Embryonic facial prominence (tissue), 1 donor: ENCODE results near the gene CXCL17.
"Not testable (repeated sequence)": the region's sequence is repeated elsewhere in the genome, so short reads cannot be mapped to it uniquely, and the experiment has no call there.

Experiments
- DNase-seq: peaks from one replicate; pipeline ENCODE4 v3.0.0-alpha.2; 2016; ENCODE audit errors: extremely low spot score

The CXCL17 gene

DNA sequence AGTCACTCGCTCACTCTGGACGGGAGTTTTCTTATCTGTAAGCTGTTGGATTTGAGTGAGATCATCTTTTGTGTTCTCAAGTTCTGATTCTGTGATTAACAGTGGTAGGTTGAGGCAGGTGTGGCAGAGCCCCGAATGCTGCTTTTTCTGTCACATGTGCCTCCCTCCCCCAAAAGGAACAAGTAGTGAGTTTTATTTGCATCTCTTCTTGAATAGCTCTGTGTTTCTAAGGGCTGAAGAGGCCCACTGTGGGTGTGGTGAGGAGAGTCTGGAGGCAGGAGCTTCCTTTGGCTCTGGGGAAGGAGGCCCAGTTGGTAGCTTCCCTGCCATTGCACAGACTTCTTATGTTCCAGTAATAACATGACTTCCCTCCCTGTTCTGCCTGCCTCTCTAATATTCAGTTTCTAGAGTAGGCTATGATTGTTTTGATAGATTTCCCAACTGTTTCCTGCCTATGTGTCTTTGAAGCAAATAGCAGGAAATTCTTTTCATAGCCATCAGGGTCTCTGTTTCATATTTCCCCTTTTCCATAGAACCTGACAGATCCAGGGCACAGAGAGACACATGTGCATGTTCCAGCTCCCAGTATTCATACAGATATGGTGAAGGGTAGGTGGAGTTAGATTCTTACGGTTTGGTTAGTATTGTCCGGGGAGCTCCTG, 23.9 kb upstream of the CXCL17 start:
- DNase-seq = no peak

DNA sequence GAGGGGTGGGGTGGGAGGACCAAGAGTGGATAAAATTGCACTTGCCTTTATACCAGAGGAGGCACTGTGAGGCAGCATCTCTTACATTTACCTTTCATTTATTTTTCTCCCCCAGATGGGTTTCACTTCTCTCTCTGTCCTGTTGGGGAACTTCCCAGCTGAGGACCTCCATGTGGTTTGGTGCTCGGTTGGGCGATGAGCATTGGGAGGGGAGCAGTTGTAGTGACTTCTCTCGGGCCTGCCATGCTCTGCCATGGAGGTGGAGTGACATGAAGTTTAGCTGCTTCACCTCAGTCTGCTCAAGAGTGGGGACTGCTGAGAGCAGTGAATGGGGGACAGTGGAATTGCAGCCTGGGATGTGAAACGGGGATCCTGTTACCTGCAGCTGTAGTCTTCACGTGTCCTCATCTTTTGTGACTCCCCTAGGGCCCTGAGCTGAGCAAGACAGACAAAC, 23.1 kb upstream of the CXCL17 start:
- no peak for DNase-seq

DNA sequence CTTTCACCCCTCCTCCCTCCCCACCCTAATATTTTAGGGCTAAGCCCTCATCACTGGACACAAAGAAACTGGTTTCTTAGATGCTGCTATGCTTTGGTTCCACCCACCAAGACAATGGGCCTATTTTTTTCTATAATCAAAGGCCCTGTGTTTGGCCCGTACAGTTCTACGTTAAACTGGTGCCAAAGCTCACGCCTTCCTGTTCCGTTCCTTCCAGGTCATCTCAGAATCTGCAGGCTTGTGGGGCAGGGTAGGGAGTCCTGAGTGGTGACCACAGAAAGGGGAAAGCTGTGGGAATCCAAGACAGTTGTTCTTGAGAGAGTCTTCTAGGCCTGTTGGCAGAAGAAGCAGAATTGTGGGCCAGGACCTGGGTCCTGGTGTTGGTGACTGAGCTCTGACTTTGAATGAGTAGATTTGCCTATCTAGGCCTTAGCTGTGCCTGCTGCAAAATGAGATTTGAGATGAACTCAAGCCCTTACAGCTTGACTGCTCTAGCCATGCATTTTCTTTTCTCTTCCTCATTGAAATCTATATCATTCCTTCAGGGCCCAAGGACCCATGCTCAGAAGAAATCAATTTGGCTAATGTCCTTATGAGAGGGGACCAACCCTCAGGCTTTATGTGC, 19.1 kb upstream of the CXCL17 start:
- no peak for DNase-seq

DNA sequence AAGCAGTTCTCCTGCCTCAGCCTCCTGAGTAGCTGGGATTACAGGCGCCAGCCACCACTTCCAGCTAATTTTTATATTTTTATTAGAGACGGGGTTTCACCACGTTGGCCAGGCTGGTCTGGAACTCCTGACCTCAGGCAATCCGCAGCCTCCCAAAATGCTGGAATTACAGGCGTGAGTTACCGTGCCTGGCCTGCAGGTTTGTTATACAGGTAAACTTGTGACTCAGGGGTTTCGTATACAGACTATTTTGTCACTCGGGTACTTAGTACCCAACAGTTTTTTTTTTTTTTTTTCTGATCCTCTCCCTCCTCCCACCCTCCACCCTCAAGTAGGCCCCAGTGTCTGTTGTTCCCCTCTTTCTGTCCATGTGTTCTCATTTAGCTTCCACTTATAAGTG, 18.5 kb upstream of the CXCL17 start:
- not testable (repeated sequence) for DNase-seq

DNA sequence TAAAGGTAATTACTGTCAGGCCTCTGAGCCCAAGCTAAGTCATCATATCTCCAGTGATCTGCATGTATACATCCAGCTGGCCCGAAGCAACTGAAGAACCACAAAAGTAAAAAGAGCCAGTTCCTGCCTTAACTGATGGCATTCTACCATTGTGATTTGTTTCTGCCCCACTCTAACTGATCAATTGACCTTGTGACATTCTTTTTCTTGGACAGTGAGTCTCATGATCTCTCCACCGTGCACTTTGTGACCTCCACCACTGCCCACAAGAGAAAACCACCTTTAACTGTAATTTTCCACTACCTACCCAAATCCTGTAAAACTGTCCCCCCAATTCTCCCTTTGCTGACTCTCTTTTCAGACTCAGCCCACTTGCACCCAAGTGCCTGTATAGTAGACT, 17.2 kb upstream of the CXCL17 start:
- no peak for DNase-seq

DNA sequence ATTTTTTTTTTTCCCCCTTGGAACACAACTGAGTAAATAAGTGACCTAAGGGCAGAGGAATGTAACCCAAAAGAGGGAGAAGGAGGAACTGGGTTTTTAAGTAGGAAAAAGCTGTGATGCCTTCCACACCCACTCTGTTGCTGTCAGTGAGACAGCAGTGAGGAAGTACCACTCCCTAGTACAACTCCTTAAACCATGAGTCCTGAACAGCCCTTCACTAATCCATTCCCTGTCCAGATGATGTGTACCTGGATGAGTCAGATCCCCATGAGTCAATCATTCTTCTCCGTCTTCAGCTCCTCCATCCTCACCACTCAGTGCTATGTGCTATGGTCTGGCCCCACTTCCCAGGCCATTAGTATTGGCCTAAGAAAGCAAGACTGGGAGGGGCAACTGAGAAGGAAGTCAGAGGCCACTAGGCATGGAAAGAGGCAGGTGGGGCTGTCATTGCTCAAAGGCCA, 12.9 kb upstream of the CXCL17 start:
- DNase-seq = no peak

DNA sequence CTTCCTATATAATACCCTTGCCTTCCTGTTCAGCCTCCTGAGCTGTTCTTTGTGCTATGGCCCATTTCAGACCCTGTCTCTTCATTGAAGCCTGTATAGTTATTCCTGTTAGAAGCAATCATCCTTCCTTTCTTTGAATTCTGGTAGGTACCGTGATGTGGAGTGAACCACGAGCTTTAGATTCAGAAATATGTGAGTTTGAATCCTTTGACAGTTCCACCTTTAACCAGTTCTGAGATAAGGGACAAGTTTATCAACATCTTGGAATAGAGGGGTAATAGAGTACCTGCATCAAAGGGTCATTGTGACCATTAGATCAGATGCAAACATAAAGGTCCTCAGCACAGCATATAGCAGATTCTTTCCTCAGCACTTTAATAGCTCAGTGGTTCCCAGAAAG, 12.3 kb upstream of the CXCL17 start:
- no peak for DNase-seq

DNA sequence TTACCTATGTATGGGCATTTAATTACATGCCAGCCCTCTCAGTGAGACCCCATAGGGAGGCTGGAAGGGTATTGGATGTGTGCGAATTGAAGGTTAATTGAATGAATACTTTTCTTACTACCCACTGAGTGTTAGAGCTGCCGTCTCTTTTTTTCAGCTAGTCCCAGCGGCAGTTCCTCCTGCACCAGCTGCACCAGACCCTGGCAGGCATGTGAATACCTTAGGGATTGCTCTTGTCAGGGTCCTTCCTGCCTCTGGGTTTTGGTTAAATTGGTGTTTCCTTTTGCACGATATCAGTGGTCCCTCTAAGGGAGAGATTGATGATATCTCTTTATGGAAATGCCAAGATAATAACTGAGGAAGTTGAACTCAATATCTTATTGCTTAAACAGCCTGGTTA, 9.8 kb upstream of the CXCL17 start:
- DNase-seq = no peak

DNA sequence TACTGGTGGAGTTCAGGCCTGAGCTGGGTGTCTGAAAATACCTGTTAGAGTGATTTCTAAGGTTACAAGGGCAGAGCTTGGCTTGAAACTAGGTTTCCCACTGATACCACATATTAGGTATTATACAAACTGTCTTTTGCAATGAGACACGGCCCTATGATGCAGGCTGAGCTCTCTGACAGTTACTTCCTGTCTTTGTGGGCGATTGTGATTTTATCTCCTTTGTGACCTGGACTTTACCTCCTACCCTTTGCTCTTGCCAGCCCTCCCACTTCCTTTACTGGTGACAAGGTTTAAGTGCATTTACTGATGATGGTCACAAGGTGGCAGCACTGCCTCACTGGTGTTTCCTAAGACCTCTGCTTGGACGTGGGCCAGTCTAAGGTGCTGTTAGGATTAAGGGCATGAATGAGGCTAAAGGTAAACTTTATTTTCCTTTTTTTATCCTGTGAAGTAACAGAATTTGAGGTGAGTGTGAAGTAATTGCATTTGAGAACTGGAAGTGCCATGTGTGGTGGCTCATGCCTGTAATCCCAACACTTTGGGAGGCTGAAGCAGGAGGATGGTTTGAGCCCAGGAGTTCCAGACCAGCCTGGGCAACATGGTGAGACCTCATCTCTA, 7.7 kb upstream of the CXCL17 start:
- DNase-seq = no peak

DNA sequence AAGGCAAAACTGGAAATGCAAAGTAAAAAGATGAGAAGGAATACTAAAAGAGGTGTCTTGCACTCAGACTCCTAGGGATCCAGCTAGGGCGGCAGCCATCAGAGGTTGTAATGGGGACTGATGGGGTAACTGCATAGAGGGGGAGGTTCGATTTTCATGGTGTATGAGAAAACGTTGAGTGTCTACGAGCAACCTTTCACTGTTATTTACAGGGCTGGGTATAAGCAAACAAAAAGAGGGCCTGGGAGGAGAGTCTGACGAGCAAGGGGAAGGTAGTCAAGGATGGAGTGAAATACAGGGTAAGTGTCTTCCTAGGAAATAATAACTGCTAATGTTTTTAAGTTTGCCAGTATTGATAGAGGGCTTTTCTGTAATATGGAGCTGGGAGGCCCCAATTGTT, 5.6 kb upstream of the CXCL17 start:
- DNase-seq = not testable (repeated sequence)

DNA sequence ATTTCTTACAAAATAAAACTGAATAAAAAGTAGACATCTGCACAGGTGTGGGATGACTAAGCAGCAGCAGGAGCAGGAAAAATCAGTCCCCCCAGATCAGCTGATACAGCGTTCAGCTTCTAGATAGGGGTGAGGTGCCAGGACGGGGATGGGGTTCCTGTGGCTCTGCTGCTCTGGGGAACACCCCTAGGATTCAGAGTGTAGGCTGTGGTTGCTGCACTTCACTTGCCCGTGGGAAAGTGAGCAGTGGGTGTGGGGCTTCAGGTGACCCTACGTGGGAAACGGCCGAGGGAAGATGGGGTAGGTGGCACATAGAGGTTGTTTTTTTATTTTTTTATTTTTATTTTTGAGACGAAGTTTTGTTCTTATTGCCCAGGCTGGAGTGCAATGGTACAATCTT, 3.2 kb upstream of the CXCL17 start:
- no peak for DNase-seq

DNA sequence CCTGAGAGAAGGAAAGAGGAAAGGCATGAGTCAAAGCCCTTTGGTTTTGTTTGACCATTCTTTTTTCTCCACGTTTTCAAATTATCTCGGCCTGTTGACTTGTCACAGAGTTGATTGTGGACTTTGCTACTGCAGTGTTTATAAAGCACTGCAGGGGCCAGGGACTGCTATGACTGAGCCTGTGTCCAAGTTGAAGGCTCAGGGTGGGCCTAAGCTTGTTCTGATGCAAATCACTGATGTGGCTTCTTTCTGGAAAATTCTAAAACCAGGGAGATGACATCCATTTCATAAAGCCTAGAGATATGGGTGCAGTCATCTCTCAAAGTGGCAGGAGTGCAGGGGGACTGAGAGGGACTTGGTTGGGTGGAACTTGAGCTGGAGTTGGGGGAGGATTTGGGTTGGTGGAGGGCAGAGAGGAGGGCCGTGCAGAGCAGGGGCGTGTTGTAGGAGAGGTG, 1.2 kb upstream of the CXCL17 start:
- no peak for DNase-seq

DNA sequence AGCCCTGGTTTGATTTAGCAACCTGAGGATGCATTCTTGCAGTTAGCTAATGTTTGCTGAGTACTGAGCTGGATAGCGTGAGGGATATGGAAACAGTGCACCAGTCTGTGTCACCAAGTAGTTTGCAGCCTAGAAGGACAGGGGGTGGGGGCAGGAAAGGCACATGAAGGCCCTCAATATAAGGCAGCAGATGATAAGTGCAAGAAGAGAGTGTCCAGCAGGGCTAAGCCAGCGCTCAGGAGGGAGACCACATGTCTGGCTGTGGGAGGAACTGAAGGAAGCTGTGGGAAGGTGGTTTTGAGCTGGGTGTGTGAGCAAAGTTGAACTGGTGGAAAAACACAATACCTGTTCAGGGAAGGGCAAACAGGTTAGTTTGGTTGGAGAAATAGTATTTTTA, 1.7 kb downstream of the CXCL17 start:
- no peak for DNase-seq

DNA sequence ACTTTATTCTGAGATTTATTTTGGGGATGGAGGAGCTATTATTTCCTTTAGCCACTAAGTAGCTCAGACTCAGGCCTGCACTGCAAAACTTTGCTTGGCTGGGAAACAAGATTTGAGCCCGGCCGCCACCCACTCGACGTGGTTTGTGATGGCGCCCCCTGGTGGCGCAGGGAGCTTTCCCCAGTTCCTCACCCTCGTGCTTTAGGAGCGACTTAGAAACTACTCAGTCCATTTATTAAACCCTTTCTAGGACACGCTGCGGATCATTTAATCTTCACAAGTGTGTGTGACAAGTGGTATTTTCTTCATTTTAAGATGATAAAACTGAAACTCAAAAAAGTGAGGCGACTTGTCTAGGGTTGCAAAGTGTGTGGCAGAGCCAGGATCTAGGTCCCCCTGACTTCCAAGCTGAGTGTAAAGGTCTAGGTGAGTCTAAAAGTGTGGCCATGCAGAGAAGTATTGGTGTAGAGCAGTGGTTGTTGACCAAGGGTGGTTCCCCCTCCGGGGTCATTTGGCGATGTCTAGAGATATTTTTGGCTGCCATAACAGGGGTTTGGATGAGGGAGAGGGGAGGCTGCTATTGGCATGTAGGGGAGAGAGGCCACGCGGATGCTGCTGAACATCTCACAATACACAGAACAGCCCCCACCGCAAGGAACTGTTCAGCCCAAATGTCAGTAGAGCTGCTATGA, 2.2 kb downstream of the CXCL17 start:
- no peak for DNase-seq

DNA sequence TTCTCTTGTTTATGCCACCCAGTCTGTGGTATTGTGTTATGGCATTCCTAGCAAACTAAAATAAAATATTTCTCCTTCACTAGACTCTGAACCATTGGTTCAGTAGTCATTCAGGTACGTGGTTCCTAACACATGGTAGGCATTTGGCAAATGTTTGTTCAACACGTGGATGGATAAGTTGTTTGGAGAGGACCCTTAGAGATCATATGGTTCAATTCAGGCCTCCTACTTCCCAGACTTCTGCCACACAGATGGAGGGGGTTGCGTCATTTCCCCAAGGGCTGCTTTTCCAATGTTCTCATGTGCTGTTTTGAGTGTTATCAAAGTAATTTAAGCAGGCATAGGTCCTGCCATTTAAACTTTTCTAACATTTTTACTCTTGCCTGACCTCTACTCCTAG, 6.7 kb downstream of the CXCL17 start:
- DNase-seq = no peak

DNA sequence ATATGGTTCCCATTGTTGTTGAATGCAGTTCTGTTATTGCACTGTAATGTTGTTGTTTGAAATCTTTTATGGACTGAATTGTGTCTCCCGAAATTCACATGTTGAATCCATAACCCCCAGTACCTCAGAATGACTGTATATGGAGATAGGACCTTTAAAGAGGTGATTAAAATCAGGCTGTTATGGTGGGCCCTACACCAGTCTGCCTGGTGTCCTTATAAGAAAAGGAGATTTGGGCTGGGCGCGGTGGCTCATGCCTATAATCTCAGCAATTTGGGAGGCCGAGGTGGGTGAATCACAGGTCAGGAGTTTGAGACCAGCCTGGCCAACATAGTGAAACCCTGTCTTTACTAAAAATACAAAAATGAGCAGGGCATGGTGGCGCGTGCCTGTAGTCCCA, 7.4 kb downstream of the CXCL17 start:
- DNase-seq = no peak

DNA sequence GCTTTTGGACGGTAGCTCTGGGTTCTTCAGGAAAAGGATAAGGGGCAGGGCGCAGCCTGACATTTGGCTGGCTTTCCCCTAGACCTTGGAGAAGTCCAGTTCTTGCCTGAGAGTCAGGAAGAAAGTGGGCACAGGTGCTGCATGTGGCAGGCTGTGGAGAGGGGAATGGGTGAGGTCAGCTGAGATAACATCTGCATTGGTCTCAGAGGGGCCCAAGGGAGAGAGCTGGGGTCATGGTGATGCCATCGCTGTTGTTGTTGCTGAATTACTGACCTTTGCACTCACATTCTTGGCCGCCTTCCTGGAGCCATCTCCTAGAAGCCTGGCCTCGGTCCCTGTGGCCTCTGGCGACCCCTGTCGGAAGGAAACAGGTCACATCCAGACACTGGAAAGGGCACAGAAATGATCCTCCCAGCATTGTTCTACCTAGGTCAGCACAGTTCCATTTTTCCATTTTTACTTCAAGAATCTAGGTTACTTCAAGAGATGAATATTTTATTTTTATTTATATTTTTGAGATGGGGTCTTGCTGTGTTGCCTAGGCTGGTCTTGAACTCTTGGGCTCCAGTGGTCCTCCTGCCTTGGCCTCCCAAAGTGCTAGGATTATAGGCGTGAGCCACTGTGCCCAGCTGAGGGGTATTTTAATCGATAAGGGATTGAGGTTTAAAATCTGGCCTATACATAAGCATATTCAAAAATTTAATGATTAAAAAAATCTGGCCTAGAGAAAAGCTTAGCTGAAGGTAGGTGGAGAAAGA, 9.1 kb downstream of the CXCL17 start:
- no peak for DNase-seq

DNA sequence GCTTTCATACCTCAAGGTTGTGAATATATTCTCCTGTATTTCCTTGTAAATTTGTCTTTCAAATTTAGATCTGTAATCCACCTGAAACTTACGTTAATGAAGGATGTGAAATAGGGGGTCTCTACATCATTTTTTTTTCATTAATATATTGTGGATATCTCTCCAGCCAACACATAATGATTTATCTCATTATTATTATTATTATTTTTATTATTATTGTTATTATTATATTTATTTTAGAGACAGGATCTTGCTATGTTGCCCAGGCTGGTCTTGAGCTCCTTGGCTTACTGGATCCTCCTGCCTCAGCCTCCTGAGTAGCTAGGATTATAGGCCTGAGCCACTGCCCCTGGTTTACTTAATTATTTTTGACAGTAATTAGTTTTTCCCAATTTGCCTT, 11.3 kb downstream of the CXCL17 start:
- DNase-seq = no peak

DNA sequence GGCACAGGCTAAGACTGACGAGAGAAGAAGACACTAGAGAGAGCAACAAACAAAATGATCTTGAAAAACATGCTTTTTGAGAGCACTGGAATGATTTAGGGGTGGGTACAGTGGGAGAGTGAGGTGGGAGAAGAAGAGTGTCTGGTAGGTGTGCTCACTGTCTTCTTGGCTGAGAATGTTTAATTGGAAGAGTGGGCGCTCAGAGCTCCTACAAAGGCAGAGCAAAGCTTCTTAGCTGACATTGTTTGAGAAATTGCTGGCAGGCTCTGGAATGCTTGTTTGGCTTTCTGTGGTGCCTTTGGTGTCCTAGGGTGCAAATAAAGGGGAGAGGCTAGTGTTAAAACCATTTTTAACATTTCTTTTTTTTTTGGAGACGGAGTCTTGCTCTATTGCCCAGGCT, 14.1 kb downstream of the CXCL17 start:
- no peak for DNase-seq

DNA sequence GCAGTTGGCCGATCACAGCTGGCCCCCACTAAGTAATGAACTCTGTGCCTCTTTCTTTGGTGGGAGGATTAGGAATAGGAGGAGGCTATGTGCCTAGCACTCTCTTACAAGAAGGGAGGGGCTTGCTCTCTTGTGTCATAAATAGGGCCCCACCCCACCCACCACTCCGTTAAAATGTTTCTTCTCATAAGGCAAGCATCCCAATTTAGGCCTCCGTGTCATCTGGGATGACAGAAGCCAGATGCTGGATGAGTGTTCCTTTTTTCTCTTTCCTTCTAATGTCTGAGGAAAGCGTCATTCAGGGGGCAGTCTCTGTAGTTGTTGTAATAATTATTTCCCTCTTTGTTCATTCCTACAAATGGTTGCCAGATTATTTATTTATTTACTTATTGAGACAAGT, 15.4 kb downstream of the CXCL17 start, which contains the start of gene LIPE:
Gene LIPE (minus strand): TSS at position 76 of the 400 bp plus-strand sequence. CDS start 239 bp downstream, outside the sequence.
- DNase-seq = no peak

DNA sequence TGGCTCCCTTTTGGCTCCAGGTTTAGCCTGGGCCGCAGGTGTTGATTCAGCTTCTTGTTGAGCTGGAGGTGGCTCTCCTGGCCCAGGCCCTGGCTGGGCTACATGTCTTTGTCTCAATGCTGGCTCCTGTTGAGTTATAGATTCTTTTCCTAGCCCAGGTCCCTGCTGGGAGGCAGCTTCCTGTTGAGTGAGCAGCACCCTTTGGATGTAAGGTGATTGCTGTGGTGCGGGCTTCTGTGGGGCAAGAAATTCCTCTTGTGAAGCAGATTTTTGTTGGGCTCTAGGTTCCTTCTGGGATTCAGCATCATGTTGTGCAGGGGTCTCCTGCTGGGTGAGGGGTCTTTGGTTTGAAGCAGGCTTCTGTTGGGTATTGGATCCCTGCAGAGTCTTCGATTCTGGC, 16.1 kb downstream of the CXCL17 start:
- DNase-seq = no peak

DNA sequence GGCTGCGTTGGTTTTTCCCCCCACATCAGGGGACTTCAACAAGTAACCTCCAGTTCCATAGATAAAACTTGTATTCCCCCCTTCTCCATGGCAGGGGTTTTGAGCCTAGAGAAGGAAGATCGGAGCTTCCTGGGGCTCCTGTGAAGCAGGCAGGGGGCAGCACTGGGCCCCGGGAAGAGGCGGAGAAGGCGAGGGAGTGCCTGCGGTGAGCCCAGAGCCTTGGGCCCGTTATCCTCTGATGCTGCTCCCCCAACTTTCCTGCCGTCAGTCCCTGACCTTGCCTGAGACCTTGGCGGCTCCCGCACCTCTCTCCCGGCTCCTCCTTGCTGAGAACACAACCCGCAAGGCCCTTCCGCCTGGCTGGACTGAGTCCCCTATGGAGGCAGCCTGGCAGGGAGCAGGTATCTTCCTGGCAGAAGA, 18.0 kb downstream of the CXCL17 start:
- DNase-seq = no peak
